ENCODE measurements around the gene OTOR.

GRCh38 chr20:16764560-16764959 lies 16.4 kb downstream of the OTOR start:
- TF ChIP-seq CTCF (IDR thresholded peaks at IDR 0.05) (no peak), POLR2AphosphoS5 (IDR thresholded peaks at IDR 0.05; ENCODE audit: low read depth, low read length) (no peak)

All from Panc1 (cell line).